Neural cell (in vitro differentiated cells): ENCODE measurements around the gene HBG1.
"Not testable (repeated sequence)": the region's sequence is repeated elsewhere in the genome, so short reads cannot be mapped to it uniquely, and the experiment has no call there.

ENCODE experiments used
- EZH2 ChIP-seq: fragments of 200-600, 300-800 bp; shearing (Covaris generic), sonication (generic); IDR thresholded peaks from 2 replicates; pipeline ENCODE4 v1.6.1; 2014; ENCODE audit warnings: antibody characterized with exemption, low read length, borderline replicate concordance, mild to moderate bottlenecking; ENCODE audit not compliant: insufficient read depth, poor library complexity, severe bottlenecking
- POLR2AphosphoS5 ChIP-seq: IDR thresholded peaks from 2 replicates; pipeline ENCODE4 v1.6.1; 2012
- SMC3 ChIP-seq: fragments of 450-650 bp; conservative IDR thresholded peaks from 2 replicates; pipeline ENCODE4 v1.6.1; 2014; ENCODE audit warnings: antibody characterized with exemption, mild to moderate bottlenecking, moderate library complexity; ENCODE audit not compliant: poor library complexity
- TF ChIP-seq, protein P1 (sequence below): fragments of 450-650 bp; IDR thresholded peaks from 2 replicates; pipeline ENCODE4 v1.5.1; 2014; ENCODE audit warnings: antibody characterized with exemption, mild to moderate bottlenecking, moderate library complexity; ENCODE audit not compliant: poor library complexity, severe bottlenecking

DNA sequence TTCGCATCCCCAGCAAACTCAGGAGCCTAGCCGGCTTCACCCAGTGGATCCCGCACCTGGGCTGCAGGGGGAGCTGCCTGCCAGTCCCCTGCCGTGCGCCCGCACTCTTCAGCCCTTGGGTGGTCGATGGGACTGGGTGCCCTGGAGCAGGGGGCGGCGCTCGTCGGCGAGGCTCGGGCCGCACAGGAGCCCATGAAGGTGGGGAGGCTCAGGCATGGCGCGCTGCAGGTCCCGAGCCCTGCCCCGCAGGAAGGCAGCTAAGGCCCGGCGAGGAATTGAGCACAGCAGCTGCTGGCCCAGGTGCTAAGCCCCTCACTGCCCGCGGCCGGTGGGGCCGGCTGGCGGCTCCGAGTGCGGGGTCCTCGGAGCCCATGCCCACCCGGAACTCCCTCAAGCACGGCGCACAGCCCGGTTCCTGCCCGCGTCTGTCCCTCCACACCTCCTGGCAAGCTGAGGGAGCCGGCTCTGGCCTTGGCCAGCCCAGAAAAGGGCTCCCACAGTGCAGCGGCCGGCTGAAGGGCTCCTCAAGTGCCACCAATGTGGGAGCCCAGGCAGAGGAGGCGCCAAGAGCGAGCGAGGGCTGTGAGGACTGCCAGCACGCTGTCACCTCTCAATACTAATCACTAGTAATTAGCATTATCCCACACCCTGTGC is 44.8 kb upstream of the HBG1 start:
- TF ChIP-seq, protein P1, sequence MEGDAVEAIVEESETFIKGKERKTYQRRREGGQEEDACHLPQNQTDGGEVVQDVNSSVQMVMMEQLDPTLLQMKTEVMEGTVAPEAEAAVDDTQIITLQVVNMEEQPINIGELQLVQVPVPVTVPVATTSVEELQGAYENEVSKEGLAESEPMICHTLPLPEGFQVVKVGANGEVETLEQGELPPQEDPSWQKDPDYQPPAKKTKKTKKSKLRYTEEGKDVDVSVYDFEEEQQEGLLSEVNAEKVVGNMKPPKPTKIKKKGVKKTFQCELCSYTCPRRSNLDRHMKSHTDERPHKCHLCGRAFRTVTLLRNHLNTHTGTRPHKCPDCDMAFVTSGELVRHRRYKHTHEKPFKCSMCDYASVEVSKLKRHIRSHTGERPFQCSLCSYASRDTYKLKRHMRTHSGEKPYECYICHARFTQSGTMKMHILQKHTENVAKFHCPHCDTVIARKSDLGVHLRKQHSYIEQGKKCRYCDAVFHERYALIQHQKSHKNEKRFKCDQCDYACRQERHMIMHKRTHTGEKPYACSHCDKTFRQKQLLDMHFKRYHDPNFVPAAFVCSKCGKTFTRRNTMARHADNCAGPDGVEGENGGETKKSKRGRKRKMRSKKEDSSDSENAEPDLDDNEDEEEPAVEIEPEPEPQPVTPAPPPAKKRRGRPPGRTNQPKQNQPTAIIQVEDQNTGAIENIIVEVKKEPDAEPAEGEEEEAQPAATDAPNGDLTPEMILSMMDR, result not testable (repeated sequence)
- TF ChIP-seq SMC3, EZH2, POLR2AphosphoS5: not testable (repeated sequence)
